MM.1S (cell line): ENCODE data around the gene GPR143.
"Not testable (repeated sequence)": the region's sequence is repeated elsewhere in the genome, so short reads cannot be mapped to it uniquely, and the experiment has no call there.

Source experiments
- DNase-seq: peaks from one replicate; pipeline ENCODE4 v3.0.0-alpha.2; 2015
- H2AFZ ChIP-seq: fragments of 300-600 bp; sonication (generic); 2 replicates; pipeline ENCODE4 v1.6.0; 2016; ENCODE audit warnings: antibody characterized with exemption, low read length
- H3F3A ChIP-seq: fragments of 300-600 bp; sonication (generic); 2 replicates; pipeline ENCODE4 v1.6.1; 2016; ENCODE audit warnings: mild to moderate bottlenecking, antibody characterized with exemption, low read length, moderate library complexity, mixed read lengths; ENCODE audit not compliant: insufficient read depth
- H3K27ac ChIP-seq: fragments of 300-600 bp; sonication (generic); 2 replicates; pipeline ENCODE4 v1.5.1; 2016; ENCODE audit warnings: mild to moderate bottlenecking, low read length
- H3K27me3 ChIP-seq: fragments of 300-600 bp; sonication (generic); replicated peaks from 2 replicates; pipeline ENCODE4 v1.6.0; 2016; ENCODE audit warnings: low read length; ENCODE audit not compliant: insufficient read depth
- H3K36me3 ChIP-seq: fragments of 300-600 bp; sonication (generic); replicated peaks from 2 replicates; pipeline ENCODE4 v1.6.1; 2016; ENCODE audit warnings: mild to moderate bottlenecking, low read length, mixed read lengths; ENCODE audit not compliant: insufficient read depth
- H3K4me1 ChIP-seq: fragments of 300-600 bp; sonication (generic); 2 replicates; pipeline ENCODE4 v1.6.1; 2016; ENCODE audit warnings: low read length, mixed read lengths
- H3K4me2 ChIP-seq: fragments of 300-600 bp; sonication (generic); 2 replicates; pipeline ENCODE4 v1.6.0; 2016; ENCODE audit warnings: low read depth, low read length
- H3K4me3 ChIP-seq: fragments of 300-600 bp; sonication (generic); 2 replicates; pipeline ENCODE4 v1.5.1; 2016; ENCODE audit warnings: low read length, mixed read lengths
- H3K79me2 ChIP-seq: fragments of 300-600 bp; sonication (generic); 2 replicates; pipeline ENCODE4 v1.6.1; 2016; ENCODE audit warnings: mixed run types, low read length, mixed read lengths
- H3K9ac ChIP-seq: fragments of 300-600 bp; sonication (generic); 2 replicates; pipeline ENCODE4 v1.6.1; 2016; ENCODE audit warnings: low read length, mixed read lengths
- H3K9me2 ChIP-seq: fragments of 300-600 bp; sonication (generic); replicated peaks from 2 replicates; pipeline ENCODE4 v1.6.1; 2016; ENCODE audit warnings: mild to moderate bottlenecking, low read length, mixed read lengths; ENCODE audit not compliant: insufficient read depth
- H3K9me3 ChIP-seq: fragments of 300-600 bp; sonication (generic); replicated peaks from 2 replicates; pipeline ENCODE4 v1.6.1; 2016; ENCODE audit warnings: mild to moderate bottlenecking, low read length, mixed read lengths; ENCODE audit not compliant: insufficient read depth
- H4K20me1 ChIP-seq: fragments of 300-600 bp; sonication (generic); 2 replicates; pipeline ENCODE4 v1.6.1; 2016; ENCODE audit warnings: mild to moderate bottlenecking, low read length, moderate library complexity, mixed read lengths; ENCODE audit not compliant: insufficient read depth
- CTCF ChIP-seq: fragments of 300-600 bp; sonication (generic); IDR thresholded peaks from 2 replicates; pipeline ENCODE4 v1.5.1; 2016; ENCODE audit warnings: antibody characterized with exemption, low read length, mixed read lengths
- EZH2 ChIP-seq: fragments of 300-600 bp; sonication (generic); optimal IDR thresholded peaks from 2 replicates; pipeline ENCODE3; 2017; ENCODE audit warnings: low read depth, mild to moderate bottlenecking, antibody characterized with exemption, low read length, mixed read lengths
- EZH2phosphoT487 ChIP-seq: fragments of 300-600 bp; sonication (generic); IDR thresholded peaks from 2 replicates; pipeline ENCODE4 v1.6.1; 2018; ENCODE audit warnings: antibody characterized with exemption, low read length

GPR143 gene

DNA sequence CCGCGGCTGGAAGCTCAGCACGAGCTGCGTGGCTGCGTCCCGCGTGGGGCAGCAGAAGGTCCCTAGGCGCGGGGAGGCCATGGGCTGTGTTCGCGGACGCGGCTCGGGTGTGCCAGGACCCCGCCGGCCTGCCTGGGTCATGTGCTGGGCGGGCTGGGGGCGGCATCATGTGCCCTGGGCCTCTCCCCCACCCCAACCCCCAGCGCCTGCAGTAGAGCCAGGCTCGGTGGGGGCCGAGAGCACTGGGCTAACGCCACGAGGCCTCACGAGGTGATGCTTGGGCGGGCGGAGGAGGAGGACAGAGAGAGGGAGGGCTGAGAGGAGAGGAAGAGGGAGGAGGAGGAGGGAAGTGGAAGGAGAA, at the start of gene GPR143:
GPR143 (minus strand) TSS at position 111 of the 361 bp plus-strand sequence; CDS start at position 81, 30 bp downstream.
- H3K79me2 ChIP-seq = no peaks in the 10 kb centered on the region
- no peak within 1 kb of the TSS for H3K27ac ChIP-seq
- no peak within 1 kb of the TSS for H3K4me3 ChIP-seq
- no peak within 1 kb of the TSS for H3K9ac ChIP-seq
- H3K9me3 ChIP-seq = no peaks in the 10 kb centered on the region
- H3F3A ChIP-seq = no peaks in the 10 kb centered on the region
- H4K20me1 ChIP-seq = no peaks in the 10 kb centered on the region
- no peak for DNase-seq
- H3K27me3 ChIP-seq = no peaks in the 10 kb centered on the region
- TF ChIP-seq EZH2phosphoT487 = no peak
- no peak for TF ChIP-seq CTCF
- no peak for TF ChIP-seq EZH2
- H3K9me2 ChIP-seq = no peaks in the 10 kb centered on the region
- H3K36me3 ChIP-seq = no peaks in the 10 kb centered on the region
- H2AFZ ChIP-seq = no peak within 1 kb of the TSS
- H3K4me2 ChIP-seq = no peak within 1 kb of the TSS
- H3K4me1 ChIP-seq = no peaks in the 10 kb centered on the region

DNA sequence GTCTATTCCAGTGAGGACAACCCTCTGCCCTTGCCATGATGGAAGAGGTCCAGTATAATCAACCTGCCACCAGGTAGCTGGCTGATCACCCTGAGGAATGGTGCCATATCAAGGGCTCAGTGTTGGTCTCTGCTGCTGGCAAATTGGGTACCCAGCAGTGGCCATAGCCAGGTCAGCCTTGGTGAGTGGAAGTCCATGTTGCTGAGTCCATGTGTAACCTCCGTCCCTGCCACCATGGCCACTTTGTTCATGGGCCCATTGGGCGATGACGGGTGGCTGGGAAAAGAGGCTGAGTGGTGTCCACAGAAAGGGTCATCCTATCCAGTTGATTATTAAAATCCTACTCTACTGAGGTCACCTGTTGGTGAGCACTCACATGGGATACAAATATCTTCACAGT, 45.4 kb upstream of the GPR143 start:
- not testable (repeated sequence) for H3K9ac ChIP-seq, H3K4me2 ChIP-seq, H3F3A ChIP-seq, H3K4me3 ChIP-seq, H3K27me3 ChIP-seq, H3K4me1 ChIP-seq, H2AFZ ChIP-seq, H4K20me1 ChIP-seq, H3K9me2 ChIP-seq, DNase-seq, H3K79me2 ChIP-seq, H3K36me3 ChIP-seq, H3K9me3 ChIP-seq, H3K27ac ChIP-seq

- not testable (repeated sequence) for H3K36me3 ChIP-seq, H2AFZ ChIP-seq, H3K4me1 ChIP-seq, H3K9me3 ChIP-seq, H3K79me2 ChIP-seq, H3K27ac ChIP-seq, H3K9ac ChIP-seq, DNase-seq, H3K27me3 ChIP-seq, H4K20me1 ChIP-seq, H3K4me3 ChIP-seq, H3K4me2 ChIP-seq, H3F3A ChIP-seq, H3K9me2 ChIP-seq
Measured at GRCh38 chrX:9809876-9810275, 44.2 kb upstream of the GPR143 start.

DNA sequence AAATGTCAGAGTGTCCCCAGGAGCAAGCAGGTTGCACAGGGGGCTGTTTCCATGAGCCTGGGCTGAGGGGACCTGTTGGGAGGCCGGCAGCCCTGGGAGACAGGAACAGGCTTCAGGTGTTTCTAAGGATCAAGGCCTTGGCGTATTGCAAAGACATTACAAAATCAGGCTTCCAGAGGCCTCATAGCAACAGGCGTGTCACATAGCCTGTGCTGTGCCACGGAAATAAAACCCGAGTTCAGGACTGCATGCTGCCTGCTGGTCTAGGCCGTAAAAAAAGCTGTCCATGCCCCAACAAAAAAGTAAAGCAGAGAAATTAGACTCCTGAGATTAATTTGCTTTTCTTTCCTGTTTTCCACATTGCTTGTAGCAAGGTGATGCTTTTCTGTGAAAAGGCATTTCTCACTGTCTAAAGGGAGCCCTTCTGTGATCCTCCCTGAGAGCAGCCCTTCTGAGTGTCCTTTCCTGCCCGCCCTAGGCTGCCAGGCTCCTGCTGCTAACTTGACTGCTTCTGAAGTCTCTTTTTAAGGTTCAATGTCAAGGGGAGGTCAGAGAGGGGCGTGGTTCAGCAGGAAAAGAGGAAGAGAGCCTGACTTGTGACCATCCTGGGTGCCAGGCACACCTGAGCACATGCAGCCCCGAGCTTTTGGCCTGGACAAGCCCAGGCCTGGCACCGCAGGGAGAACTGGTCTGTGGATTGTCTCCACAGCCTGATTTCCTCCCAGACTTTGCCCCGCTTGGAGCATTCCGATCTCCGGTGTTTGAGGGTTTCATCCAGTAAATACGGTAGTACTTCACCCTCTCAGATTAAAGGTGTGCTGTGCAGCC, 41.9 kb upstream of the GPR143 start:
- no peaks in the 10 kb centered on the region for H3K79me2 ChIP-seq
- no peak overlapping the region for H3K4me2 ChIP-seq
- H3F3A ChIP-seq = no peaks in the 10 kb centered on the region
- H3K27me3 ChIP-seq = no peaks in the 10 kb centered on the region
- H4K20me1 ChIP-seq = no peaks in the 10 kb centered on the region
- H3K27ac ChIP-seq = no peak overlapping the region
- H3K9me2 ChIP-seq = no peaks in the 10 kb centered on the region
- DNase-seq = no peak
- H2AFZ ChIP-seq = no peak overlapping the region
- H3K4me1 ChIP-seq = no peaks in the 10 kb centered on the region
- H3K9ac ChIP-seq = no peak overlapping the region
- H3K36me3 ChIP-seq = no peaks in the 10 kb centered on the region
- TF ChIP-seq EZH2 (no peak), EZH2phosphoT487 (no peak), CTCF (no peak)
- H3K4me3 ChIP-seq = no peak overlapping the region
- H3K9me3 ChIP-seq = no peaks in the 10 kb centered on the region
